Thyroid gland (tissue), 4 donors: Measurements from ENCODE around the gene RSPO1. TPM values are rescaled to one million over a fixed set of nuclear protein-coding genes. Genes with fewer than 3 reads are reported as not detected.

Experiments used
- DNase-seq, 2 donors: peaks; one replicate each; pipeline ENCODE4 v3.0.0-alpha.2; 2019
- H3K27ac ChIP-seq, 3 donors: fragments of 200-600 bp; sonication (generic); 1 replicate in 2 of 3; 2 replicates in 1 of 3; pipeline ENCODE4 v1.5.1; 2016 to 2019; ENCODE audit warnings: mild to moderate bottlenecking in 1 of 3, moderate library complexity in 1 of 3
- H3K27me3 ChIP-seq: fragments of 200-600 bp; sonication (generic); one replicate; pipeline ENCODE4 v1.5.1; 2019
- H3K36me3 ChIP-seq, 2 donors: fragments of 200-600 bp; sonication (generic); one replicate each; pipeline ENCODE4 v1.5.1; 2016 to 2019
- H3K4me1 ChIP-seq, 2 donors: fragments of 200-600 bp; sonication (generic); one replicate each; pipeline ENCODE4 v1.5.1; 2017 to 2019
- H3K4me3 ChIP-seq, 3 donors: fragments of 200-600 bp; sonication (generic); replicated peaks in 1 of 3; 1 replicate in 2 of 3; 2 replicates in 1 of 3; pipeline ENCODE4 v1.5.1; 2016; ENCODE audit warnings: mild to moderate bottlenecking in 1 of 3
- H3K9me3 ChIP-seq: fragments of 200-600 bp; sonication (generic); one replicate; pipeline ENCODE4 v1.5.1; 2017
- CTCF ChIP-seq, 6 experiments: fragments of 200-600 bp in 3 of 6; fragments of 450-650 bp in 3 of 6; sonication (generic) in 3 of 6; IDR thresholded peaks; one replicate each; pipeline ENCODE4 v1.5.1; 2016 to 2019; ENCODE audit warnings: antibody characterized with exemption in 6 of 6, mild to moderate bottlenecking in 2 of 6, inconsistent platforms in 1 of 6, moderate library complexity in 1 of 6
- POLR2A ChIP-seq, 2 donors: fragments of 450-650 bp; IDR thresholded peaks; one replicate each; pipeline ENCODE4 v1.6.1; 2017; ENCODE audit warnings: antibody characterized with exemption in 2 of 2, mild to moderate bottlenecking in 2 of 2, moderate library complexity in 1 of 2
- WGBS, 2 donors: methylation state at CpG; one replicate each; pipeline ENCODE4 v1.1.5; 2017; 5-methylcytosine and 5-hydroxymethylcytosine counted together
- intact Hi-C: fragments of 100-400 bp; cut with DNase I; formaldehyde crosslinking; loops from one replicate; pipeline ENCODE4 v1.15.1; 2023
- total RNA-seq, 4 donors: library from RNA; depleted of rRNA; stranded (reverse); fragments of >200 nt; gene quantifications; one replicate each; pipeline ENCODE4 v1.2.3, GENCODE V29; 2016

RSPO1 gene
- total RNA-seq, 4 donors from 2014 or later: 0.44 TPM; not detected in 3

GRCh38 chr1:37677143-37677439 lies 42.4 kb upstream of the RSPO1 start:
- TF ChIP-seq CTCF (IDR thresholded peaks at IDR 0.05) (no peak), POLR2A (IDR thresholded peaks at IDR 0.05) (no peak)
- 64 to 70% methylated on average over 4 of the region's 4 CpGs for WGBS, 2 donors
- H3K9me3 ChIP-seq: no peaks in the 10 kb centered on the region
- DNase-seq: no peak
- H3K4me3 ChIP-seq: no peak overlapping the region
- no peak overlapping the region for H3K27ac ChIP-seq
- H3K27me3 ChIP-seq: no peaks in the 10 kb centered on the region
- no peaks in the 10 kb centered on the region for H3K36me3 ChIP-seq
- intact Hi-C loops: no loop called here
- no peaks in the 10 kb centered on the region for H3K4me1 ChIP-seq

GRCh38 chr1:37676281-37677142 lies 41.8 kb upstream of the RSPO1 start:
- no peaks in the 10 kb centered on the region for H3K9me3 ChIP-seq
- intact Hi-C loops: no loop called here
- no peak overlapping the region for H3K27ac ChIP-seq
- no peak overlapping the region for H3K4me3 ChIP-seq
- no peaks in the 10 kb centered on the region for H3K4me1 ChIP-seq
- H3K27me3 ChIP-seq: no peaks in the 10 kb centered on the region
- no peak for TF ChIP-seq POLR2A (IDR thresholded peaks at IDR 0.05)
- TF ChIP-seq CTCF (IDR thresholded peaks at IDR 0.05): no peak
- WGBS, 2 donors: 57 to 60% methylated on average over 14 of the region's 14 CpGs
- no peak for DNase-seq
- no peaks in the 10 kb centered on the region for H3K36me3 ChIP-seq

- Histone ChIP-seq H3K9me3 (no peaks in the 10 kb centered on the region), H3K27me3 (no peaks in the 10 kb centered on the region), H3K27ac (no peak overlapping the region), H3K4me1 (no peaks in the 10 kb centered on the region), H3K4me3 (no peak overlapping the region), H3K36me3 (no peaks in the 10 kb centered on the region)
- intact Hi-C loops: no loop called here
- 33 to 56% methylated on average over 5 to 10 of the region's 10 CpGs for WGBS, 2 donors
- TF ChIP-seq CTCF (IDR thresholded peaks at IDR 0.05): no peak
- TF ChIP-seq POLR2A (IDR thresholded peaks at IDR 0.05): no peak
- DNase-seq: no peak
Measured at GRCh38 chr1:37673920-37674319, 39.2 kb upstream of the RSPO1 start.

- DNase-seq: no peak
- TF ChIP-seq POLR2A (IDR thresholded peaks at IDR 0.05): no peak
- no peak for TF ChIP-seq CTCF (IDR thresholded peaks at IDR 0.05)
- 47 to 65% methylated on average over 7 to 9 of the region's 9 CpGs for WGBS, 2 donors
- H3K27me3 ChIP-seq: no peaks in the 10 kb centered on the region
- no peaks in the 10 kb centered on the region for H3K9me3 ChIP-seq
- intact Hi-C loops: no loop called here
- H3K36me3 ChIP-seq: no peaks in the 10 kb centered on the region
- H3K4me1 ChIP-seq: no peaks in the 10 kb centered on the region
- no peak overlapping the region for H3K27ac ChIP-seq
- H3K4me3 ChIP-seq: no peak overlapping the region
Measured at GRCh38 chr1:37672136-37672870, 37.6 kb upstream of the RSPO1 start.

GRCh38 chr1:37671261-37671660 lies 36.6 kb upstream of the RSPO1 start:
- no peaks in the 10 kb centered on the region for H3K36me3 ChIP-seq
- no peak for DNase-seq
- 69 to 77% methylated on average over 6 of the region's 6 CpGs for WGBS, 2 donors
- no peak overlapping the region for H3K27ac ChIP-seq
- H3K4me1 ChIP-seq: no peaks in the 10 kb centered on the region
- H3K9me3 ChIP-seq: no peaks in the 10 kb centered on the region
- intact Hi-C loops: no loop called here
- H3K27me3 ChIP-seq: no peaks in the 10 kb centered on the region
- no peak overlapping the region for H3K4me3 ChIP-seq
- TF ChIP-seq POLR2A (IDR thresholded peaks at IDR 0.05) (no peak), CTCF (IDR thresholded peaks at IDR 0.05) (no peak)
